GM19324 (cell line): ENCODE results near the gene OR2T3.
A peak's percentile ranks its signal among the peaks of the same experiment; 100 is the strongest.
"Not testable (repeated sequence)": the region's sequence is repeated elsewhere in the genome, so short reads cannot be mapped to it uniquely, and the experiment has no call there.

Experiments
- ATAC-seq: cut with Tn5 transposase; IDR thresholded peaks from one replicate; pipeline ENCODE4 v1.9.1; 2021; ENCODE audit warnings: mild to moderate bottlenecking, moderate library complexity; ENCODE audit not compliant: unreplicated experiment, low FRiP score

Gene OR2T3

GRCh38 chr1:248459117-248459516 is 14.0 kb upstream of the OR2T3 start:
- ATAC-seq = not testable (repeated sequence)

DNA sequence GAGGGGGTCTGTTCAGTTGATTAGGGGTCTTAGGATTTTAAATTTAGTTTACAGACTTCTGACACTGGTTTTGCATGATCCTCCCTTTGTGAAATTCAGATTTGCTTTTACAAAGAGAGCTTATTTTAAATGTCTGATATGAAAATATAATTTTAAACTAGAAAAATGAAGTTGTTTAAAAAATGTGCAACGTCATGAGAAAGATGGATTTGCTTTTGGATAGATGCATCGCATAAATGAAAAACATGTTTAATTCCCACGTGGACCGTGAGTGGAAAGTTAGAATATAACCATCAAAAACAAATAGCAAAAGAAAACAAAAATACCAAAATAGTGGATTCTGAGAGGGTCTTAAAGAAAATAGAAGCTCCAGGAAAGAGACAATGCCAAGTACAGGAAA is 2.0 kb upstream of the OR2T3 start:
- no peak for ATAC-seq

GRCh38 chr1:248472111-248472510 is 1.0 kb upstream of the OR2T3 start:
- ATAC-seq = not testable (repeated sequence)

DNA sequence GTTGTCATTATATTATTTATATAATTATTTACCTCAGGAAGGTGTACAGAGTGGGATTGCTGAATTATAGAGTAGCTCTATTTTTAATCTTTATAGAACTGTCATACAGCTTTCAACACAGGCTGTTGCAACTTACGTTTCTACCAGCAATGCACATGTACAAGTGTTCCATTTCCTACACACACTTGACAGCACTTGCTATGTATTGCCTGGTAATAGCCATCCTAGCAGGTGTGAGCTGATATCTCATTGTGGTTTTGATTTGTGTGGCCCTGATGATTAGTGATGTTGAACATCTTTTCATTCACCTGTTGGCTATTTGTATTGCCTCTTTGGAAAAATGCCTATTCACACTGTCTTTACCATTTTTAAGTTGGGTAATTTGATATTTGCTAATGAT is 2.5 kb downstream of the OR2T3 start:
- peak; percentile 80 for ATAC-seq

GRCh38 chr1:248481686-248482579 is 8.8 kb downstream of the OR2T3 start:
- peak; percentile 72 for ATAC-seq

DNA sequence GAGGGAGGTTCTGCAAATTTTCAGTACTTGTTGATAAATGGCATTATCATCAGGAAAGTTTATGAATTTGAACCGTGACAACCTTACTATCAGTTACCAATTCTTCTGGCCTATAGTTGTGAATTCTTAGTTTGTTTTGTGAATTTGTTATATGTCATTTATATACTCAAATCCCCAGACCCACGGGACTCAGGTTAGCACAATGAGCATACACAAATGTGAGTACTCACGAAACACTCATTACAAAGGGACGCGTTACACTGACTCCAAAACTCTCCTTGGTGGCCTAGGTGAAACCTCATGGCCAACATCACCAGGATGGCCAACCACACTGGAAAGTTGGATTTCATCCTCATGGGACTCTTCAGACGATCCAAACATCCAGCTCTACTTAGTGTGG is 15.1 kb downstream of the OR2T3 start, which contains the start of gene OR2T5:
Gene OR2T5, plus strand, starts transcription at position 301 of the 400 bp plus-strand sequence. Its CDS starts 0 bp downstream, at position 301.
- not testable (repeated sequence) for ATAC-seq

GRCh38 chr1:248496661-248497060 is 23.5 kb downstream of the OR2T3 start:
- ATAC-seq = not testable (repeated sequence)

GRCh38 chr1:248500305-248501035 is 27.3 kb downstream of the OR2T3 start:
- ATAC-seq = not testable (repeated sequence)

DNA sequence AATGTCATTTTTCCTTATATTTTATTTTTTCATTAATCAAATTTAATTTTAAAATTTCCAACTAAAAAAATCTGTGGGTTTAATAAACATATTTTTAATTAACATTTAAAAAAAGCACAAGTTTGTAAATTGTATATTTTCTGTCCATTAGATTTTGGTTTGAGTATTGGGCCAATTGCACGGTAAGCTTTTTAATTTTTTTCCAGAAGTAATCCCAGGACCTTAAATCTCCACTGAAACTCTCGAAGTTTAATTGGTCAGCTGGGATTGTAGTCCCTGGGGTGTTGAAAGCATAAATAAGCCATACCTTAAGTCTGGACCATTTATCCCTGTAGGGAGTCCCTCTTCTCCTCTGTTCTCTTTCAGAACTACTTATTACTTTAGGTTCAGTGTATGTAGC is 34.6 kb downstream of the OR2T3 start, which contains the start of gene OR2G6:
Gene OR2G6, plus strand, starts transcription at position 301 of the 400 bp plus-strand sequence. CDS start 13,574 bp downstream, outside the sequence.
- not testable (repeated sequence) for ATAC-seq

GRCh38 chr1:248510217-248510616 is 37.1 kb downstream of the OR2T3 start:
- ATAC-seq = not testable (repeated sequence)

DNA sequence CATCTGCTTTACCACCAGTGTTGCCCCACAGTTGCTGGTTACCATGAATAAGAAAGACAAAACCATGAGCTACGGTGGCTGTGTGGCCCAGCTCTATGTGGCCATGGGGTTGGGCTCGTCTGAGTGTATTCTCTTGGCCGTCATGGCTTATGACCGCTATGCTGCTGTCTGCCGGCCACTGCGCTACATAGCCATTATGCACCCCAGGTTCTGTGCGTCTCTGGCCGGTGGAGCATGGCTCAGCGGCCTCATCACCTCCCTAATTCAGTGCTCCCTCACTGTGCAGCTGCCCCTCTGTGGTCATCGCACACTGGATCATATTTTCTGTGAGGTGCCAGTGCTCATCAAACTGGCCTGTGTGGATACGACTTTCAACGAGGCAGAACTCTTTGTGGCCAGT is 48.7 kb downstream of the OR2T3 start:
- ATAC-seq = no peak
